CD4-positive, CD25-positive, alpha-beta regulatory T cell (primary cell): ENCODE measurements around the gene C1orf53. TPM values are rescaled to one million over a fixed set of nuclear protein-coding genes. Genes with fewer than 3 reads are reported as not detected.
"Not testable (repeated sequence)": the region's sequence is repeated elsewhere in the genome, so short reads cannot be mapped to it uniquely, and the experiment has no call there.

Source experiments
- ATAC-seq, 2 donors: fragments of 150-1000 bp; cut with Tn5 transposase; one replicate each; pipeline ENCODE4 v1.10.0; 2021; ENCODE audit warnings: low read depth in 2 of 2, moderate number of reproducible peaks in 2 of 2, moderate library complexity in 1 of 2
- DNase-seq, 3 donors: peaks; one replicate each; pipeline versions ENCODE4 v3.0.0 to v3.0.0-alpha.2; 2012 to 2022; ENCODE audit warnings: mixed read lengths in 1 of 3
- H3K27ac ChIP-seq: one replicate; pipeline ENCODE4 v1.7.0; 2013; ENCODE audit warnings: mild to moderate bottlenecking, low read length; ENCODE audit not compliant: insufficient read depth, poor library complexity, severe bottlenecking
- H3K27me3 ChIP-seq: one replicate; pipeline ENCODE4 v1.7.0; 2013; ENCODE audit warnings: low read length; ENCODE audit not compliant: control insufficient read depth, insufficient read depth
- H3K36me3 ChIP-seq: one replicate; pipeline ENCODE4 v1.7.0; 2013; ENCODE audit warnings: mild to moderate bottlenecking, low read length, moderate library complexity; ENCODE audit not compliant: control insufficient read depth, insufficient read depth
- H3K4me1 ChIP-seq: 2 replicates; pipeline ENCODE4 v1.7.0; 2013; ENCODE audit warnings: mild to moderate bottlenecking, low read length; ENCODE audit not compliant: insufficient read depth, control insufficient read depth, poor library complexity, severe bottlenecking
- H3K4me3 ChIP-seq: one replicate; pipeline ENCODE4 v1.7.0; 2013; ENCODE audit warnings: low read depth, mild to moderate bottlenecking, low read length, moderate library complexity
- H3K9me3 ChIP-seq, 2 experiments: 1 replicate in 1 of 2; 2 replicates in 1 of 2; pipeline ENCODE4 v1.7.0; 2013; ENCODE audit warnings: low read length in 2 of 2, mild to moderate bottlenecking in 1 of 2, moderate library complexity in 1 of 2; ENCODE audit not compliant: control insufficient read depth in 2 of 2
- H3K27ac Mint-ChIP-seq, 3 donors: one replicate each; pipeline ENCODE4 v1.8.0; 2020 to 2022; ENCODE audit warnings: mild to moderate bottlenecking in 3 of 3, mixed read lengths in 3 of 3, moderate library complexity in 2 of 3
- H3K27me3 Mint-ChIP-seq: one replicate; pipeline ENCODE4 v1.8.0; 2022; ENCODE audit warnings: mild to moderate bottlenecking, mixed read lengths
- H3K36me3 Mint-ChIP-seq: one replicate; pipeline ENCODE4 v1.8.0; 2020; ENCODE audit warnings: mixed read lengths
- H3K4me1 Mint-ChIP-seq, 4 donors: one replicate each; pipeline ENCODE4 v1.8.0; 2020 to 2022; ENCODE audit warnings: mixed read lengths in 4 of 4, mild to moderate bottlenecking in 1 of 4
- H3K4me3 Mint-ChIP-seq, 4 donors: one replicate each; pipeline ENCODE4 v1.8.0; 2020 to 2022; ENCODE audit warnings: mild to moderate bottlenecking in 4 of 4, mixed read lengths in 4 of 4, moderate library complexity in 3 of 4
- H3K9me3 Mint-ChIP-seq, 7 donors: one replicate each; pipeline ENCODE4 v1.8.0; 2020 to 2022; ENCODE audit warnings: mixed read lengths in 7 of 7, mild to moderate bottlenecking in 3 of 7, moderate library complexity in 2 of 7
- polyA plus RNA-seq, 4 donors: library from polyadenylated mRNA; unstranded; fragments of 300-500 nt; fragmentation: Illumina TruSeq; gene quantifications; one replicate each; pipeline ENCODE4 v1.2.3, GENCODE V29; 2021
- total RNA-seq: library from RNA; stranded (reverse); gene quantifications from one replicate; pipeline ENCODE4 v1.2.3, GENCODE V29; 2022

C1orf53 gene
- total RNA-seq (not detected), polyA plus RNA-seq (1 to 10 TPM in 2 of 4 donors, not detected in 2; 1.2 to 1.4 TPM)

- Mint-ChIP-seq H3K36me3 (no peaks in the 10 kb centered on the region), H3K27me3 (peaks cover 62% of the 10 kb centered on the region), H3K9me3 (peaks cover 0 to 5% (median 0%) of the 10 kb centered on the region in 7 donors), H3K27ac (peak within 1 kb of the TSS; percentile 57 to 90 (median 88)), H3K4me1 (peaks cover 5 to 26% (median 15%) of the 10 kb centered on the region in 4 donors), H3K4me3 (peak within 1 kb of the TSS; percentile 78 to 93 (median 92))
- H3K27me3 ChIP-seq, result peaks cover 53% of the 10 kb centered on the region
- H3K27ac ChIP-seq, result no peak within 1 kb of the TSS
- H3K9me3 ChIP-seq, result no peaks in the 10 kb centered on the region
- H3K4me3 ChIP-seq, result peak within 1 kb of the TSS; percentile 75
- DNase-seq (peak; percentile 59 to 86 (median 77)), ATAC-seq (peak; percentile 89 to 92)
- no peaks in the 10 kb centered on the region for H3K36me3 ChIP-seq
- peaks cover 12% of the 10 kb centered on the region for H3K4me1 ChIP-seq
These were observed at the start of gene C1orf53 for GRCh38 chr1:197902454-197903195. Gene C1orf53, plus strand, starts transcription at chr1:197902630. Its CDS starts 20 bp downstream, at chr1:197902650.

- H3K27me3 ChIP-seq, H3K36me3 ChIP-seq, H3K4me1 Mint-ChIP-seq, DNase-seq, H3K9me3 Mint-ChIP-seq, H3K4me3 ChIP-seq, H3K4me1 ChIP-seq, H3K27ac ChIP-seq, H3K4me3 Mint-ChIP-seq, H3K27ac Mint-ChIP-seq, H3K36me3 Mint-ChIP-seq, H3K9me3 ChIP-seq, ATAC-seq: not testable (repeated sequence)
- H3K27me3 Mint-ChIP-seq, result peaks cover 18% of the 10 kb centered on the region
These were observed 46.7 kb upstream of the C1orf53 start for GRCh38 chr1:197855751-197856150.

GRCh38 chr1:197857477-197857876 lies 45.0 kb upstream of the C1orf53 start:
- H3K36me3 Mint-ChIP-seq, result no peaks in the 10 kb centered on the region
- peaks cover 7% of the 10 kb centered on the region for H3K27me3 Mint-ChIP-seq
- H3K9me3 Mint-ChIP-seq, result peaks cover 0 to 2% (median 0%) of the 10 kb centered on the region in 7 donors
- no peak overlapping the region for H3K27ac ChIP-seq
- no peaks in the 10 kb centered on the region for H3K36me3 ChIP-seq
- DNase-seq (no peak), ATAC-seq (no peak)
- H3K9me3 ChIP-seq, result no peaks in the 10 kb centered on the region
- H3K4me3 Mint-ChIP-seq, result no peak overlapping the region
- no peak overlapping the region for H3K4me3 ChIP-seq
- H3K4me1 Mint-ChIP-seq, result no peaks in the 10 kb centered on the region
- no peak overlapping the region for H3K27ac Mint-ChIP-seq
- peaks cover 2% of the 10 kb centered on the region for H3K27me3 ChIP-seq
- H3K4me1 ChIP-seq, result no peaks in the 10 kb centered on the region

GRCh38 chr1:197859024-197859423 lies 43.4 kb upstream of the C1orf53 start:
- no peak for DNase-seq
- peaks cover 4% of the 10 kb centered on the region for H3K27me3 Mint-ChIP-seq
- H3K4me3 Mint-ChIP-seq, result no peak overlapping the region
- H3K4me3 ChIP-seq, result no peak overlapping the region
- H3K4me1 Mint-ChIP-seq, result no peaks in the 10 kb centered on the region
- no peak overlapping the region for H3K27ac Mint-ChIP-seq
- peaks cover 0 to 2% (median 0%) of the 10 kb centered on the region in 7 donors for H3K9me3 Mint-ChIP-seq
- ATAC-seq, result no peak
- no peaks in the 10 kb centered on the region for H3K4me1 ChIP-seq
- no peaks in the 10 kb centered on the region for H3K36me3 Mint-ChIP-seq
- H3K36me3 ChIP-seq, result no peaks in the 10 kb centered on the region
- peaks cover 1% of the 10 kb centered on the region for H3K27me3 ChIP-seq
- H3K27ac ChIP-seq, result no peak overlapping the region
- no peaks in the 10 kb centered on the region for H3K9me3 ChIP-seq

GRCh38 chr1:197862221-197862620 lies 40.2 kb upstream of the C1orf53 start:
- peaks cover 4% of the 10 kb centered on the region for H3K27me3 Mint-ChIP-seq
- DNase-seq, result no peak
- H3K27ac ChIP-seq, result no peak overlapping the region
- H3K27ac Mint-ChIP-seq, result no peak overlapping the region
- no peaks in the 10 kb centered on the region for H3K4me1 Mint-ChIP-seq
- H3K36me3 Mint-ChIP-seq, result no peaks in the 10 kb centered on the region
- no peaks in the 10 kb centered on the region for H3K9me3 ChIP-seq
- no peak overlapping the region for H3K4me3 ChIP-seq
- no peaks in the 10 kb centered on the region for H3K36me3 ChIP-seq
- no peak overlapping the region for H3K4me3 Mint-ChIP-seq
- H3K9me3 Mint-ChIP-seq, result peaks cover 0 to 2% (median 0%) of the 10 kb centered on the region in 7 donors
- no peaks in the 10 kb centered on the region for H3K27me3 ChIP-seq
- no peaks in the 10 kb centered on the region for H3K4me1 ChIP-seq
- ATAC-seq, result no peak

GRCh38 chr1:197862671-197863070 lies 39.8 kb upstream of the C1orf53 start:
- H3K4me1 ChIP-seq, result no peaks in the 10 kb centered on the region
- no peak overlapping the region for H3K27ac ChIP-seq
- Mint-ChIP-seq H3K27ac (no peak overlapping the region), H3K36me3 (no peaks in the 10 kb centered on the region), H3K9me3 (peaks cover 0 to 2% (median 0%) of the 10 kb centered on the region in 7 donors), H3K4me3 (no peak overlapping the region), H3K27me3 (peaks cover 4% of the 10 kb centered on the region), H3K4me1 (no peaks in the 10 kb centered on the region)
- DNase-seq (no peak), ATAC-seq (no peak)
- H3K36me3 ChIP-seq, result no peaks in the 10 kb centered on the region
- H3K4me3 ChIP-seq, result no peak overlapping the region
- no peaks in the 10 kb centered on the region for H3K27me3 ChIP-seq
- H3K9me3 ChIP-seq, result no peaks in the 10 kb centered on the region

GRCh38 chr1:197865809-197866208 lies 36.6 kb upstream of the C1orf53 start:
- H3K4me3 Mint-ChIP-seq, result no peak overlapping the region
- DNase-seq (no peak), ATAC-seq (no peak)
- H3K27me3 ChIP-seq, result no peaks in the 10 kb centered on the region
- H3K27ac ChIP-seq, result no peak overlapping the region
- H3K36me3 ChIP-seq, result no peaks in the 10 kb centered on the region
- no peak overlapping the region for H3K4me3 ChIP-seq
- no peaks in the 10 kb centered on the region for H3K9me3 Mint-ChIP-seq
- H3K4me1 ChIP-seq, result no peaks in the 10 kb centered on the region
- H3K9me3 ChIP-seq, result no peaks in the 10 kb centered on the region
- peaks cover 12% of the 10 kb centered on the region for H3K27me3 Mint-ChIP-seq
- no peaks in the 10 kb centered on the region for H3K4me1 Mint-ChIP-seq
- no peaks in the 10 kb centered on the region for H3K36me3 Mint-ChIP-seq
- no peak overlapping the region for H3K27ac Mint-ChIP-seq
